Measurements from ENCODE around the gene FRK. TPM values are rescaled to one million over a fixed set of nuclear protein-coding genes. Genes with fewer than 3 reads are reported as not detected.

FRK gene
- total RNA-seq, 4 donors from 2014 or later, result 0.44 to 1.3 (median 0.63) TPM

- TF ChIP-seq CTCF (IDR thresholded peaks at IDR 0.05; ENCODE audit: low read depth), result no peak
These were observed 101.7 kb downstream of the FRK start for GRCh38 chr6:115958958-115959357.

DNA sequence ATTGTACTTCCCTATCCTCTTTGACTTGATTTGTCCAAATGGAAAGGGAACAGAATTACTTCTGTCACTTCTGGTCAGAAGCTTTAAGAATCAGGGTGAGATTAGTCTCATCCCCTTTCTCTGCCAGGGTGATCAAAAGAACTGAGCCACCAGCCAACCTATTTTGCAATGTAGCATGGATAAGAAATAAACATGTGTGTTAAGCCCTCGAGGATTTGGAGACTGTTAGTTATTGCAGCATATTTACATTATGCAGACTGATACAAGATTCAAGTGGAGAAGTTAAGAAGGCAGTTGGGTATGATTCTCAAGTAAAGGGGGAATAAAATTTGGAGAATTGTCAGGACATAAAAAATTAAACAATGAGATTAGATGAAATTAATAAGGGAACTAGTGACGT lies 106.0 kb downstream of the FRK start:
- TF ChIP-seq CTCF (IDR thresholded peaks at IDR 0.05; ENCODE audit: low read depth), result no peak

DNA sequence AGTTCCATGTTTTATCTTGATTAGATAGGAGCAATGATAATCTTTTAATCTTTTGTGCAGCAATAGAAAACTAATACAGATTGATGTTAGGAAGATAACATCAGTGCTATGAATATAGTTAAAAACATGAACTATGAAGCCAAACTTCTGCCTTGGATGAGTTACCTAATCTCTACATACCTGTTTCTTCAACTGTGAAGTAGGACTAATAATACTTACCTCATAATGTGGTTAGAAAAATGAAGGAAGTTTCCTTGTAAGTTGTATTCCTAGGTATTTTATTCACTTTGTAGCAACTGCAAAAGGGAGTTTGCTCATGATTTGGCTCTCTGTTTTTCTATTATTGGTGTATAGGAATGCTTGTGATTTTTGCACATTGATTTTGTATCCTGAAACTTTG lies 111.9 kb downstream of the FRK start:
- TF ChIP-seq CTCF (IDR thresholded peaks at IDR 0.05; ENCODE audit: low read depth), result no peak

- no peak for TF ChIP-seq CTCF (IDR thresholded peaks at IDR 0.05; ENCODE audit: low read depth)
These were observed 112.6 kb downstream of the FRK start for GRCh38 chr6:115947966-115948541.

- TF ChIP-seq CTCF (IDR thresholded peaks at IDR 0.05; ENCODE audit: low read depth), result no peak
These were observed 114.9 kb downstream of the FRK start for GRCh38 chr6:115945812-115946211.

DNA sequence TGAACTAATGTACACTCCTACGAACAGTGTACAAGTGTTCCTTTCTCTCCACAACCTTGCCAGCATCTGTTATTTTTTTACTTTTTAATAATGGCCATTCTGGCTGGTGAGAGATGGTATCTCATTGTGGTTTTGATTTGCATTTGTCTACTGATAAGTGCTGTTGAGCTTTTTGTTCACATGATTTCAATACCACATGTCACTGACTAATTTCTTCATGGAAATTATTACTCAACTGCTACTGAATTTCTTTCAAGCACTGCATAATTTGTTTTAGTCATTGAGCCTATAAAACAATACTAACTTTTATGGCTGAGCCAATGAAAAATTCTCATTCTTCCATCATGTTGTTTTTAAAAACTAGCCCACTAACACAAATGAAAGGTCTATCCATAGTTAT lies 115.4 kb downstream of the FRK start:
- no peak for TF ChIP-seq CTCF (IDR thresholded peaks at IDR 0.05; ENCODE audit: low read depth)

- no peak for TF ChIP-seq CTCF (IDR thresholded peaks at IDR 0.05; ENCODE audit: low read depth)
These were observed 125.3 kb downstream of the FRK start for GRCh38 chr6:115935361-115935760.
